Activated T-cell treated with anti-CD3 and anti-CD28 coated beads for 4 hours (primary cell): ENCODE measurements around the gene ANKRD29.

ENCODE experiments used
- DNase-seq: peaks from one replicate; pipeline ENCODE4 v3.0.0-alpha.2; 2020

Gene ANKRD29, protein sequence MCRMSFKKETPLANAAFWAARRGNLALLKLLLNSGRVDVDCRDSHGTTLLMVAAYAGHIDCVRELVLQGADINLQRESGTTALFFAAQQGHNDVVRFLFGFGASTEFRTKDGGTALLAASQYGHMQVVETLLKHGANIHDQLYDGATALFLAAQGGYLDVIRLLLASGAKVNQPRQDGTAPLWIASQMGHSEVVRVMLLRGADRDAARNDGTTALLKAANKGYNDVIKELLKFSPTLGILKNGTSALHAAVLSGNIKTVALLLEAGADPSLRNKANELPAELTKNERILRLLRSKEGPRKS

DNA sequence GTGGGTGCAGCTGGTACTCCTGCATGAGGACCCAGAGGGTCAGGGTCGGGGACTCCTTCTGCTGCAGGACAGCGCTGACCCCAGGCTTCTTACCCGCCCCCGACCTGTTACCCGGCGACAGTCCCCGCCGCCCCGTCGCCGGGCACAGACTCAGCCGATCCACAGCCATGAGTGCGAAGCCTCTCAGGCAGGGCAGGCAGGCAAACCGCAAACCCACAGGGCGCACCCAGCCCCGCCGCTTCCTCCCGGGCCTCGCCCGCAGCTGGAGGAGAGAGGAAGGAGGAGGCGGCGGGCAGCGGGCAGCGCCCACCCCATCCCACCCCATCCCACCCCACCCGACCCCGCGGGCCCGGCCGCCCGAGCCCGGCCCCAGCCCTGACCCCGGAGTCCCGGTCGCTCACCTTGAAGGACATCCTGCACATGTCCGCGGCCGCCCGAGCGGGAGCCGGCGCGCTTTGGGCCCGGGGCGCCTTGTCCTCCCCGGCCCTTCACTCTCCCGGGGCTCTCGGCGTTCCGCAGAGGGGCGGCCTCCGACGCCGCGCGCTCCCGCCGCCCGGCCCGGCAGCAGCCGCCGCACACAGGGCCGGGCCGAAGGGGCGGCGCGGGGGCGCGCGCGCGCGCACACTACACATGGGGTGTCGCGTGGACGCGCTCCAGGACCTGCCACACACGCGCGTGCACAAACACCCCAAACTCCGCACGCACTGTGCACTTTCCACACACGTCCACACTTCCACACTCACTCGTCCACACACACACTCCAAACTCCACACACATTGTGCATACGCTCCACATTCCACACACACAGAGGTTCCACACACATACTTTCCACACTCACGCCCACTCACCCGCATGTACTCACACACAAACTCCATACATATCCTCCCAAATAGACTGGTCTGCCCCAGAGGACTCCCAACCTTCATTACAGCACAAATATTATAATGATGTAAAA is at the start of gene ANKRD29:
TSS of gene ANKRD29 (minus strand) at position 603 of the 955 bp plus-strand sequence. CDS start at position 422, 181 bp downstream.
- peak; percentile 17 for DNase-seq

DNA sequence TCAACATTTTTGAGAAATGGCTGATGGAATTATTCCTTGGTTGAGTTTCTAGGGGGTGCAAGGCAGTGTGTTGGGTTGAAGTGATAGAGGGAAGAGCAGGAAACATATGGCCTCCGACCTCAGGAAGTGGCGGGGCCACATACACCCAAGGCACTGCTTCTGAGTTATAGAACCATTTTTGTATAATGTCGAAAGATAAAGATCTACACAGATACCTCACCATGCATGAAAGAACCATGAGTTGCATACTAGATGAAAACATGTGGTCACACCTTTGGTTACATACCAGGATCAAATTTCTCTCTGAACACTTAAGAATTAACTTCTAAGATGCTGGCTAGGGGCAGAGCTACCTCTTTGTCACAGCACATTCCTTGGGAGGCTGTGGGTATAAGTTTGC is 49.7 kb upstream of the ANKRD29 start:
- DNase-seq, result no peak

DNA sequence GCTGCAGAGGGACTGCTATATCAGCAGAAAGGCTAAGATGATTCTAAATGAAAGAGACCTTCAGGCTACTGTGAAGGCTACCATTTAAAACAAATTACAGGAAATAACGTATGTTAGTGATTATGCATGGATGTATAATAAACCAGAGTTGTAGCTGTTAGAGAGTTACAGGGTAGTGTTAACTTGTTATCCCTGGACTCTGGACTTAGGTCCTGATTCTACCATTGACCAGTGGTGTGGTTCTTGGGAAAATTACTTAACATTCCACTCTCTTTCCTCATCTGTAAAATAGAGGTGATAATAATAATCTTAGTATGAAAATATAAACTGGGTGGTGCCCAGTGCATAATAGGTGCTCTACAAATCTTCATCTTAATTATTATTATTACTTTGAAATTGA is 48.7 kb upstream of the ANKRD29 start:
- DNase-seq, result no peak

DNA sequence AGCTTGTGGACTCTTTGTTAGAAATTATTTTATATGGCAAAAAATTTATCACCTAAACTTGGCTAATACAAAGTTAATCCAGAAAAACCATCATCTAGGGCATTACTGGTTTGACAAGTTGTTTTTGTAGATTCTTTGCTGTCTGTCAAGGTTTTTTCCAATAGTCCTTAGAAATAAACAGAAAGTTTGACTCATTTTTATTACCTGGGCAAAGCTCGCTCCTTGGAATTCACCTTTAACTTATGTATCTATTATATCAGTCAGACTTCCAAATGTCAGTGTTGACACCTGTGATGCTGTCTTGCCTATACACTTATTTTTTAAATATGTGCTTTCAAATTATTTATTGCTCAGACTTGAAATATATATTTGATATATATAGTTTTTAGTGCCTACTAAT is 48.2 kb upstream of the ANKRD29 start:
- DNase-seq, result no peak

DNA sequence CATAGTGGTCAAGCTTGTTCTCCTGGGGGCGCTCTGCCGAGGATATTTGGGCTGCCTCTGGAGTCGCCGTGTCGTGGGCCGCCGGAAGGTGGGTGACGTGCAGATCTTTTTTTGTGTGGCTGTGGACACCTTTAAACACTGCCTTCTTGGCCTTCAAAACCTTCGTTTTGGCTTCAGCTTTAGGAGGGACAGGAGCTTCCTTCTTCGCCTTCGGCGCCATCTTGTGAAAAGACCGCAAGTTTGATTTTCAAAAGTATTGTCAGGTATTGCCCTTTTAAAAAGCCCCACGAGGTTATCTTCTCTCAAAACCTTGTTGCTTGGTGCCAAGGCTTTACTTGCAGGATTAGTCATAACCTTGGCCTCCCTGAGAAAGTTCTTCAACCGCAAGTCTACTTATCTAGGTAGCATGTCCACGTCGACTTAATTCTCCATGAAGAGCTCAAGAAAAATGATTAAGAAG is 47.4 kb upstream of the ANKRD29 start:
- no peak for DNase-seq

DNA sequence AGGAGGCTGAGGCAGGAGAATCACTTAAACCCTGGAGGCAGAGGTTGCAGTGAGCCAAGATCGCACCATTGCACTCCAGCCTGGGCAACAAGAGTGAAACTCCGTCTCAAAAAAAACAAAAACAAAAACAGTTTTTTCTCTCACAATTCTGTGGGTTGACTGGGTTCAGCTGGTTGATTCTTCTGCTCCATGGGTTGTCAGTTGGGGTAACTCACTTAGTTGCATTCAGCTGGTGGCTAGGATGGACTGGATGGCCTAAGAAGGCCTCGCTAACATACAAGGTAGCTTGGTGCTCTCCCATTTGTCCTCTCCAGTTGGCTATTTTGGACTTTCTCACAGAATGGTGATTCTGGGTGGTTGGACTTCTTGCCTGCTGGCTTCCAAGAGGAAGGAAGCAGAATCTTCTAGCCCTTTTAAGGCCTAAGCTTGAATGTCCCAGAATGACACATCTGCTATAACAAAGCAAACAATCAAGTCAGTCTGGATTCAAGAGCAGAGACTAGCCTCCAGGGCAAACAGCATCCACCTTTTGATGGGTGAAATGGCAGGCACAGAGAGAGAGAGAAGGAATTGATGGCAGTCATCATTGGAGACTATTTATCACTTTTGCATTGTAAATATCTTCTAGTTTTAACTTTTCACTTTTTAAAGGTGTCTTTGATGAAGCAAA is 44.4 kb upstream of the ANKRD29 start:
- DNase-seq, result no peak

DNA sequence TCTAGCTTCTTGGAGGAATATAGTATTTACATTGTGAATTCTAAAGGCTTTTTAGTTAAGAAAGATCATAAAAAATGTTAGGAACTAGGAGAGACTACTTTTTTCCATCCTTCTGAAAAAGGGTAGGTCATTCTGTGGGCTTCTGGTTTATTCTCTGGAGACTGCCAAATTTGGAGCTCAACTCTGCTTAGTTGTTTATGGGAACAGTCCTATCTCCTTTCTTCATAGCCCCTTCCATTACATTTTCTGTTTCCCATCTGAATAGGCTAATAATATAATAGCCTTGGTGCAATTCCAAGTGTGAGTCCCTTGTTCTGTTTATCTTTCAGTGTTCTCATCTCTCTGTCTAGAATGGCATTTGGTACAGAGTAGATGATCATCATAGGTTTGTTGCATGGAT is 42.1 kb upstream of the ANKRD29 start:
- DNase-seq, result no peak

DNA sequence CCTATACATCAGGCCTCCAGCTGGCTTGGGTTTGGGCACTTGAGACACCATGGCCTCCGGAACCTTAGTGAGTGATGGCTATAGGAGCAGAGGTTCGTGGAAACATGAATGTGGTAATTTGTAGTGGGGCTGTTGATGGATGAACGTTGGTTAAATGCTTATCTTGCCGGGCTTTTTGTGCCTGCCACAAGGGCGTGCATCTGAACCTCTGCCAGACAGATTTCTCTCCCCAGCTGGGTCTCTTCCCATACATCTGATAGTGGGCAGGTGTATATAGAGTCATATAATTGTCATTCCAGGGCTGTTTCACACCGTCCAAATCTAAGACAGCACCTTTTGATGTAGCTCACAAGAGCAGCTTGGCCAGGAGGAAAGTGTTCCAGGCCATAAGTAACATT is 41.3 kb upstream of the ANKRD29 start:
- DNase-seq, result no peak

DNA sequence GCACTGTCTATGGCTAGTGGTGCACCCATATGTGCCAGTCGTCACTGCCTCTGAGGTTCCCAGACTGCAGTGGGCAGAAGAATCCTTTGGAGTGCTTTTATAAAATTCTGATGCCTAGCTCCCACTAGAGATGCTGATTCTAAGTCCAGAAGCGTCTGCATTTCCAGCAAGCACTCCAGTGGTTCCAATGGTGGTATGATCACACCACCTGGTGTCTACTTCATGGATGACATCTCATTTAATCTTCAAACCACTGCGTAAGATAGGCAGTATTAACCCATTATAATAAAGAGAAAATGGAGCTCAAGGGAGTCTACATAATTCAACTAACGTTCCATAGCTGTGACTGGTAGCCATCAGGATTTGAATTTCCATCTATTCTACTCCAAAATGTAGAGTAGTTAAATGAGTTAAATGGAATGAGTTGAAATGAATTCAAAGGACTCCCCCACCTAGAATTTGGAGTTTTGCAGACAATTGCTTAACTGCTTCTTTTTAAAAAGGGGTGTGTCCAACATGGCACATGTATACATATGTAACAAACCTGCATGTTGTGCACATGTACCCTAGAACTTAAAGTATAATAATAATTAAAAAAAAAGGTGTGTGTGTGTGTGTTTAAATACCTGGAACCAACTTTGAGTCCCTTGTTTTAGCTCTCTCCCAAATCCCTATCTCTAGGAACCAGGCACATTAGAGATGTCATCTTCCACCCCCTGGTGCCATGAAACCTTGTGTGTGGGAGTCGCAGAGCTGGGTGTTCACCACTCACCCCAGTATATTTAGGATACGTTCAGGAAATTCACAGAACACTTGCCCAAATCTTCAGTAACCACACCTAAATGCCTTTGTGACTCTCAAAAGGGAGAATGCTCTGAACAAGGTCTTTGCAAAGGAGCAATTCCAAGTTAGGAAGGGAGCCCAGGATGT is 40.6 kb upstream of the ANKRD29 start:
- DNase-seq, result no peak

DNA sequence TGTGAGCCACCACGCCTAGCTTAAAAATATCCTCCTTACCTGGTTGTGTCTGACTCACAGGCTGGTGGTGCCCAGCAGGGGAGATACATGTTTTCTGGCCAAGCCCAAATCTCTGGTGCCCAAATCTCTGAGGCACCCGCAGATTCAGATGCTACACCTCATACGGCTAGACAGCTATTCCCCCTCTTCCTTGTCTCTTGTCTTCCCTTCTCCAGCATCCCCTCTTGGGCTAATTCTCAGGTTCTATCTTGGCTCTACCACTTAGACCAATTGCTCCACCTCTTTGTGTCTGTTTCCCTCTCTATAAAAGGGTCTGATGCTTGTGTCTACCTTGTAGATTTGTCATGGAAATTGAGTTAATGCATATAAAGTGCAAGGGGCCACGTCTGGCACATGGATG is 39.9 kb upstream of the ANKRD29 start:
- no peak for DNase-seq

DNA sequence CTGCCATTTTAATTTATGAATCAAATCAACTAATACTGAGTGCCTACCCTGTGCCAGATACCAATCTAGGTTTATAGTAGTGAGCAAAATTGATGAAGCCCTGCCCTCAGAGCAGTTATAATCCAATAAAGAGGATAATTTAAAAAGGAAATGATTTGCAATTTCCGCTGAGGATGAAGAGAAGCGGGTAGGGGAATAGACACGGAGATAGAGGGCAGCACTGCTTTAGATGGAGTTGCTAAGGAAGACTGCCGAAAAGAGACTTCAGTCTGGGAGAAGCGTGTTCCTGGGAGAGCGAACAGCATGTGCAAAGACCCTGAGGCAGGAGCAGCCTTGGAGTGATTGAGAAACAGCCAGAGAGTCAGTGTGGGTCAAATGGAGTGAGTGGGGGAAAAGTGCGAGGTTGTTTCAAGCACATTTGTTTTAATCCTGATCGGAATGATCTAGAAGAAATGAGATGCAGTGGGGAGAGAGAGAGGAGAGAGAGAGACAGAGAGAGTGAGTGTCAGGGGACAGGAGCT is 38.9 kb upstream of the ANKRD29 start:
- no peak for DNase-seq

DNA sequence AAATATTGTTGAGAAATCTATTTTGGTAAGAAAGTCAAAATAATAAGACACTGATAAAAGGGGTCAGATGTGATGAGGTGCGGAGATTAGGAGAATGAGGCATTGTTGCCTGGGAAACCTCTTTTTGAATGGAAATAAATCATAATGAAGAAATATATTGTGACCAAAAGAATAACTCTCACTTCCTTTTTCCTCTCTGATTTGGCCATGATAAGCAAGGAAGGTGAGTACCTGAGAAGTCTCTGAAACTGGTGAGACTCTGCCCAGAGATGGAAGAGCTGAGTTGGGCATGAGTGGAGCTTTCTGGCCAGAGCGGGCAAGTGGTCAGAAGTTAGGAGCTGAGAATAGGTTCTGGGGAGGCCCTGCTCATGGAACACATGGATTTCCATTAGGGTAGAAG is 38.3 kb upstream of the ANKRD29 start:
- no peak for DNase-seq

DNA sequence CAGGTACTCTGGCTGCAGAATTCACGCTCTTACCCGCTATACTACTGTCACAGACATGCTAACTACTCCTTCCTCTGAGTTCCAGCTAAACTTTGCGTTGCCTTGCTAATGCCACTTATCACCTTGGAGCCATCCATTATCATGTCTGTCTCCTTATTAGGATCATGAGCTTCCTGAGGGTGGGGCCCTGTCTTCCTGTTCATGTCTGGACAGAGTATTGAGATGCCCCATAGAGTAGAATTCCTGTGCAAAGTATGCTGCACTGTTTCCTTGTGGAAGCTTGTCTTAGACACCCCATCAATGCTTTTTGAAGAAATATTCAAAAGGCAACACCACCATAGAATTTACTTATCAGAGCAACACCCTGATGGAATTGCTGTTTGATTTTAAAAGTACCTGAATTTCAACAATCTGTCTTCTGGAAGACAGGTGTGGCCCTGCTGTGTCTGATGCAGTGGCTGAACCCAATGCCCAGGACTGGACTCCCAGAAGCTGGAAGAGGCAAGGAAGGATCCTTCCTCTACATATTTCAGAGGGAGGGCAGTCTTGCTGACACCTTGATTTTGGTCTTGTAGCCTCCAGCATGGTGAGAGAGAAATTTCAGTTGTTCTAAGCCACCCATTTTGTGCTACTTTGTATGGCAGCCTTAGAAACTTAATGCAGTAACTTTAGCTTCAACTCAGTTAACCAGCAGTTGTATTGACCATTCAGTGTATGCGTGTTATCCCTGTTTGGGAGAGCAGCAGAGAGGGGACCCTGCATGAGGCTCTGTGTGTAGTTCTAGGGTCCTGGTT is 32.1 kb upstream of the ANKRD29 start:
- DNase-seq, result no peak

DNA sequence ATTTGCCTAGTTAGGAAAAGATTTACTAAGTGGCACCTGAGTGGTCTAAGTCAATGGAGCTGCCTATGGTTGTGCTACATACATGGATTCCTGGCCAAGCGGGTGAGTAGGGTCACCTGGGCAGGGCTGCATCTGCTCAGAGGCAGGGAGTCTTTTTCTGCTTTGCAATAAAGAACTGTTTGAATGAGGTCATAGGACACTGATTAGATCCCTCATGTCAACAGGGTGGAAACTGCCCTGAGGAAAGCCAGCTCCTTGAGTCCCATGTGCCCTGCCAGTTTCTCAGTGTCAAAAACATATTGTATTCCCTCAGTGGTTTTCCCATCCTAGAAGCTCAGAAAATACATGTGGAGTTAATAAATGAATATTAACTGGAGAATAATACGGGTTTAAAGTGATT is 31.1 kb upstream of the ANKRD29 start:
- no peak for DNase-seq

DNA sequence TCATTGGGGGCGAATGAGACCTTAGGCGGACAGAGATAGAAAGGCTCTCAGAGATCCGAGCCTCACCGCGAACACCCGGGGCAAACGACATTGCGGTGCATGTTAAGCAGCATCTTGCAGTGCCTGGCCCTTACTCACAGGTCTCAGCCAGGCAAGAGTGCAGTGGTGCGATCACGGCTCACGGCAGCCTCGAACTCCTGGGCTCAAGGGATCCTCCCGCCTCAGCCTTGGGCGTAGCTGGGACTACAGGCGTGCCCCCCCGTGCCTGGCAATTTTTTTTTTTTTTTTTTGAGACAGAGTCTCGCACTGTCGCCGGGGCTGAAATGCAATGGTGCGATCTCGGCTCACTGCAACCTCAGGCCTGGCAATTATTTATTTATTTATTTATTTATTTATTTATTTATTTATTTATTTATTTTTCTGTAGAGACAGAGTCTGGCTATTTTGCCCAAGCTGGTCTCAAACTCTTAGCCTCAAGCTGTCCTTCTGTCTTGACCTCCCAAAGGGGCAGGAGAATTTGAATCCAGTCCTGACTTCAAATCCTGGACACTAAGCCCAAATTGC is 27.9 kb upstream of the ANKRD29 start:
- no peak for DNase-seq

DNA sequence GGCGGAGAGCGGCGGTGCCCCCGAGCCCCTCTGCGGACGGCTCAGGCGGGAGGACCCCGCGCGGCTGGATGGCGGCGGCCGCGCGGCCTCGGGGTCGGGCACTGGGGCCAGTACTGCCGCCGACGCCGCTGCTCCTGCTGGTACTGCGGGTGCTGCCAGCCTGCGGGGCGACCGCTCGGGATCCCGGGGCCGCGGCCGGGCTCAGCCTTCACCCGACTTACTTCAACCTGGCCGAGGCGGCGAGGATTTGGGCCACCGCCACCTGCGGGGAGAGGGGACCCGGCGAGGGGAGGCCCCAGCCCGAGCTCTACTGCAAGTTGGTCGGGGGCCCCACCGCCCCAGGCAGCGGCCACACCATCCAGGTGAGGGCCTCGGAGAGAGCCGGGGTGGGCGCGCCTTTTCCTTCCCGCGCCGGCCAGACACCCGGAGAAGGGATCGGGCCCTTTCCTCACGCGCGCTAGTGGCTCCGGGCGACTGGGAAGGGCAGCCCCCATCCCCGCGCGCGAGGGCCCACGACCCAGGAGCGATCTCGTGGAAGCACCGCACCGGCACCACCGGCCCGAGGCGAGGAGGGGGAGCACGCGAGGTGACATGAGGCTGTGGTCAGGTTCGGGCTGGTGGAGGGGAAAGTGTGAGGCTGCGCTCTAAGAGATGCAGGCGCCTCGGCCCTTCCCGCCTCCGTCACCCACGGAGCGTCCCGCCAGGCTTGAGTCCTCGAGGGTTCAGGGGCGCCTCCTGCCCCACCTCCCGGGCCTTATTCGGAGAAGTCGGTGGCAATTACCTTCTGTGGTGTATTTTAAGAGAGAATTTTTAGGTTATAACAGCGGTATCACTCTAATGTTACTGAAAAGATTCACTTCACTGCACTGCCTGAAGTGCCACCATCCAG is 27.1 kb upstream of the ANKRD29 start:
- DNase-seq, result no peak

DNA sequence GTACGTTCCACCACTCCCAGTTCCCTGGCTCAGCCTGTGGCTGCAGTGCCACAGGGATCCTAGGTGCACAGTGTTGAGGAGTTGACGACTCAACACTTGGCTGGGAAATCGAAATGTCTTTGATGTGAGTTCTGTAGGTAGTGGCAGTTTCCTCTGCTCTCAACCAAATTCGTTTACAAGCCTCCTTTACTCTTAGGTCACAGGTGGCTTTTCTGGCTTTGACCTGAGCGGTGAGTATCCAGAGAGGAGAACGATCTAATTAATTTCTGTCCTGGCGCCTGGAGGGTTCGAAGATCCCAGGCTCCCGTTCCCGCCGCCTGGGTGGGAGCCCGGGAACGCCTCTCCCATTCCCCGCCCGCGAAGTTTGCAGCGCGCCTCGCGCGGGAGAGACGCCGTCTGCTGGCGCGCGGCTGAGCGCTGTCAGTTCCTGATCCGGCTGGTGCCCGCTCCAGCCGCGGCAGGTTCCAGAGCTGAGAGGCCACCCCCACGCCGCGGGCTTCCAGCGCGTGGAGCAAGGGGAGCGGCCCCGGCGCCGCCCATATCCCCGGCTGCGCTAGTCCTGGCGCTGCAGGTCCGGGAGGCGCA is 26.4 kb upstream of the ANKRD29 start, which contains the start of gene LAMA3:
TSS of gene LAMA3 (plus strand) at position 423 of the 585 bp plus-strand sequence. CDS start 231 bp downstream, outside the sequence.
- DNase-seq, result peak; percentile 2

DNA sequence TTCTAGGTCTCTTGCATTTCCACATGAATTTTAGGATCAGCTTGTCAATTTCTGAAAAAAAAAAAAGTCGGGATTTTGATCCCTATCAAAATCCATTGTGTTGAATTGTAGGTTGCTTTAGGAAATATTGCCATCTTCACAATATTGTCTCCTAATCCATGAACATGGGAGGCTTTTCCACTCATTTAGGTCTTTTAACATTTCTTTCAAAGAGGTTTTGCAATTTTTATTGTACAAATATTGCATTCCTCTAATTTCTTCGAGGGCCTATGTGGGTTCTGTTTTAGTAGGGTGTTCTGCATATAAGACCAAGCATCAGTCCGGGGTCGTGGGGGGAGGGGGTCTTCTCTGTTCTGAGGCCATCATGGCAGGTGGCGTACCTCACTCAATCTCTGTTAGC is 25.8 kb upstream of the ANKRD29 start:
- DNase-seq, result no peak

DNA sequence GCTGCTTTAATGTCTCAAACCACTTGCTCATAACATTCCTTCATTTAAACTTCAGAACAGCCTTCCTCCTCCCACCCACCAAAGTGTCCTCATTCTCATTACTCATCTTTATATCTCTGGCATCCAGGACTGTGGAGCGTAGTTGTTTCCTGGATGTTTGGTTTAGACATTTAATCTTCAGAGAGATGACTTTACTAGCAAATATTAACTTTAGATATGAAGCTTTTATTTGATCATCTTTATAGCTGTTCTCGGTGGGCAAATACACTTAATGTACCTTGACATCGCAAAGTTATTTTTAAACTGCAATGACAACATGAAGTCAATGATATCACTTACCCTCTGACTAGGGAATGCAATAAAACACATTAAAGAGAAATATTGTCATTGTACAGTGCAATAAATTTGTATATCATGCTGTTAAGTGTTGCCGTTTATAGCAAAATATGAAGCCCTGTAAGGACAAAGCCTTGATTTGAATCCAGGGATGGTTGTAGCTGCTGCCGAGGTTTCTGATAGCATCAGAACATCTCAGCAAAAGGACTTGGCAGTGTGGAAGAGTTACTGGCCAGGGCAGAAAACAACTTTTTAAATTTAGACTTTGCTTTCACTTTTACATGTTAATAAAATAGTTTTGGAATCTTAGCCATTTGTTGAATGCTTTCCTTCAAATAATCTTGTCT is 21.9 kb upstream of the ANKRD29 start:
- no peak for DNase-seq
